HL-60 (cell line): Measurements from ENCODE around the gene TNNT1.

Source experiments
- POLR2AphosphoS5 ChIP-seq: IDR thresholded peaks from 2 replicates; pipeline ENCODE4 v1.6.1; 2012; ENCODE audit warnings: low read depth
- REST ChIP-seq: IDR thresholded peaks from 2 replicates; pipeline ENCODE4 v1.6.1; 2012; ENCODE audit warnings: low read depth; ENCODE audit not compliant: insufficient replicate concordance
- TF ChIP-seq, protein P1 (sequence below): IDR thresholded peaks from one replicate; pipeline ENCODE4 v1.5.1; 2011; ENCODE audit warnings: low read length, control low read depth, inconsistent platforms; ENCODE audit not compliant: insufficient read depth

- TF ChIP-seq REST (no peak), POLR2AphosphoS5 (no peak)
- TF ChIP-seq, protein P1, sequence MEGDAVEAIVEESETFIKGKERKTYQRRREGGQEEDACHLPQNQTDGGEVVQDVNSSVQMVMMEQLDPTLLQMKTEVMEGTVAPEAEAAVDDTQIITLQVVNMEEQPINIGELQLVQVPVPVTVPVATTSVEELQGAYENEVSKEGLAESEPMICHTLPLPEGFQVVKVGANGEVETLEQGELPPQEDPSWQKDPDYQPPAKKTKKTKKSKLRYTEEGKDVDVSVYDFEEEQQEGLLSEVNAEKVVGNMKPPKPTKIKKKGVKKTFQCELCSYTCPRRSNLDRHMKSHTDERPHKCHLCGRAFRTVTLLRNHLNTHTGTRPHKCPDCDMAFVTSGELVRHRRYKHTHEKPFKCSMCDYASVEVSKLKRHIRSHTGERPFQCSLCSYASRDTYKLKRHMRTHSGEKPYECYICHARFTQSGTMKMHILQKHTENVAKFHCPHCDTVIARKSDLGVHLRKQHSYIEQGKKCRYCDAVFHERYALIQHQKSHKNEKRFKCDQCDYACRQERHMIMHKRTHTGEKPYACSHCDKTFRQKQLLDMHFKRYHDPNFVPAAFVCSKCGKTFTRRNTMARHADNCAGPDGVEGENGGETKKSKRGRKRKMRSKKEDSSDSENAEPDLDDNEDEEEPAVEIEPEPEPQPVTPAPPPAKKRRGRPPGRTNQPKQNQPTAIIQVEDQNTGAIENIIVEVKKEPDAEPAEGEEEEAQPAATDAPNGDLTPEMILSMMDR, result no peak
Measured at GRCh38 chr19:55186080-55186479, 37.1 kb upstream of the TNNT1 start.
